ENCODE results near the gene ATG9B. TPM values are rescaled to one million over a fixed set of nuclear protein-coding genes. Genes with fewer than 3 reads are reported as not detected.

ATG9B gene
- total and polyA plus RNA-seq, 2 donors (not counting 1 experiment from before 2014, with no cell fraction given): 5.1 to 7.2 TPM

- Histone ChIP-seq H4K20me1 (ENCODE audit: control insufficient read depth, insufficient read depth, low read length, poor library complexity, severe bottlenecking) (no peaks in the 10 kb centered on the region), H3K9me3 (ENCODE audit: control extremely low read depth in 1 of 3, control insufficient read depth in 2 of 3, insufficient read depth in 1 of 3, low read length in 2 of 3) (peaks cover 0 to 24% (median 0%) of the 10 kb centered on the region in 3 donors), H3K27ac (ENCODE audit: low read length in 2 of 2) (no peak overlapping the region), H3K79me2 (ENCODE audit: control insufficient read depth, insufficient read depth, low read length) (no peaks in the 10 kb centered on the region), H2AFZ (ENCODE audit: insufficient read depth, low read depth, low read length, poor library complexity, severe bottlenecking) (no peak overlapping the region), H3K27me3 (replicated peaks in 1 of 4; ENCODE audit: control extremely low read depth in 1 of 4, control insufficient read depth in 3 of 4, insufficient read depth in 4 of 4, low read length in 3 of 4) (peaks cover 0 to 12% (median 0%) of the 10 kb centered on the region in 4 experiments), H3K4me2 (replicated peaks; ENCODE audit: low read depth, low read length, poor library complexity, severe bottlenecking) (no peak overlapping the region), H3K4me1 (ENCODE audit: control insufficient read depth in 2 of 2, insufficient read depth in 2 of 2, low read length in 2 of 2) (peaks cover 22 to 49% of the 10 kb centered on the region in 2 donors), H3K36me3 (replicated peaks in 1 of 2; ENCODE audit: control extremely low read depth in 1 of 2, control insufficient read depth in 1 of 2, extremely low read depth in 1 of 2, insufficient read depth in 2 of 2, low read length in 1 of 2) (no peaks in the 10 kb centered on the region), H3K9ac (ENCODE audit: low read length) (no peak overlapping the region), H3K4me3 (ENCODE audit: control extremely low read depth in 1 of 5, extremely low read depth in 1 of 5, insufficient read depth in 1 of 5, low read depth in 2 of 5, low read length in 4 of 5) (no peak overlapping the region)
- no peak for TF ChIP-seq EZH2 (IDR thresholded peaks at IDR 0.05; ENCODE audit: borderline replicate concordance, insufficient read depth, low read depth, low read length, poor library complexity, severe bottlenecking)
- no peak for TF ChIP-seq CTCF (IDR thresholded peaks at IDR 0.05)
- CTCF ChIA-PET: interaction anchor here (1.2 to 3.0 kb wide), 5 partner anchors 17 to 101 kb away, joined by 3 to 9 read pairs (median 3); partner anchors contain the start of gene ABCB8
- intact Hi-C loops (cut with micrococcal nuclease): loop anchor here (5.0 kb wide), 2 partner anchors 46 to 76 kb away; partner anchors contain the start of genes AGAP3, CDK5 and SLC4A2
- POLR2A ChIA-PET: no interaction called here
- Mint-ChIP-seq H3K4me3 (no peak overlapping the region), H3K9me3 (ENCODE audit: insufficient read depth) (no peaks in the 10 kb centered on the region), H3K27me3 (peaks cover 3% of the 10 kb centered on the region), H3K4me1 (peaks cover 39% of the 10 kb centered on the region), H3K27ac (no peak overlapping the region)
- WGBS (ENCODE audit: insufficient coverage): 58% methylated on average over 1 of the region's 1 CpG
- ATAC-seq (ENCODE audit: low read depth) (no peak), DNase-seq (no peak)
Observed at GRCh38 chr7:151011097-151011409, 13.2 kb downstream of the ATG9B start.

- Histone ChIP-seq H3K27ac (ENCODE audit: low read length in 2 of 2) (no peak overlapping the region), H3K4me2 (replicated peaks; ENCODE audit: low read depth, low read length, poor library complexity, severe bottlenecking) (no peak overlapping the region), H3K9ac (ENCODE audit: low read length) (no peak overlapping the region), H3K4me3 (ENCODE audit: control extremely low read depth in 1 of 5, extremely low read depth in 1 of 5, insufficient read depth in 1 of 5, low read depth in 2 of 5, low read length in 4 of 5) (no peak overlapping the region), H2AFZ (ENCODE audit: insufficient read depth, low read depth, low read length, poor library complexity, severe bottlenecking) (peak overlapping the region; percentile 16), H3K79me2 (ENCODE audit: control insufficient read depth, insufficient read depth, low read length) (no peaks in the 10 kb centered on the region), H3K9me3 (ENCODE audit: control extremely low read depth in 1 of 3, control insufficient read depth in 2 of 3, insufficient read depth in 1 of 3, low read length in 2 of 3) (peaks cover 0 to 24% (median 0%) of the 10 kb centered on the region in 3 donors), H3K4me1 (ENCODE audit: control insufficient read depth in 2 of 2, insufficient read depth in 2 of 2, low read length in 2 of 2) (peaks cover 22 to 49% of the 10 kb centered on the region in 2 donors), H4K20me1 (ENCODE audit: control insufficient read depth, insufficient read depth, low read length, poor library complexity, severe bottlenecking) (no peaks in the 10 kb centered on the region), H3K36me3 (replicated peaks in 1 of 2; ENCODE audit: control extremely low read depth in 1 of 2, control insufficient read depth in 1 of 2, extremely low read depth in 1 of 2, insufficient read depth in 2 of 2, low read length in 1 of 2) (no peaks in the 10 kb centered on the region), H3K27me3 (replicated peaks in 1 of 4; ENCODE audit: control extremely low read depth in 1 of 4, control insufficient read depth in 3 of 4, insufficient read depth in 4 of 4, low read length in 3 of 4) (peaks cover 0 to 12% (median 0%) of the 10 kb centered on the region in 4 experiments)
- H3K27ac Mint-ChIP-seq: no peak overlapping the region
- peaks cover 3% of the 10 kb centered on the region for H3K27me3 Mint-ChIP-seq
- intact Hi-C loops (cut with micrococcal nuclease): loop anchor here (5.0 kb wide), 2 partner anchors 47 to 77 kb away; partner anchors contain the start of genes AGAP3, CDK5 and SLC4A2
- H3K9me3 Mint-ChIP-seq (ENCODE audit: insufficient read depth): no peaks in the 10 kb centered on the region
- POLR2A ChIA-PET: no interaction called here
- DNase-seq (peak; percentile 31), ATAC-seq (ENCODE audit: low read depth) (no peak)
- TF ChIP-seq EZH2 (IDR thresholded peaks at IDR 0.05; ENCODE audit: borderline replicate concordance, insufficient read depth, low read depth, low read length, poor library complexity, severe bottlenecking) (no peak), CTCF (IDR thresholded peaks at IDR 0.05) (no peak)
- CTCF ChIA-PET: interaction anchor here (1.2 to 3.0 kb wide), 5 partner anchors 8 to 101 kb away, joined by 3 to 17 read pairs (median 4); no protein-coding TSS in a partner anchor
- peaks cover 37% of the 10 kb centered on the region for H3K4me1 Mint-ChIP-seq
- 37% methylated on average over 16 of the region's 18 CpGs for WGBS (ENCODE audit: insufficient coverage)
- H3K4me3 Mint-ChIP-seq: no peak overlapping the region
Observed at GRCh38 chr7:151010307-151011096, 13.8 kb downstream of the ATG9B start.
